HG03095 (cell line): ENCODE results near the gene SLC16A8.

Experiments used
- ATAC-seq: cut with Tn5 transposase; IDR thresholded peaks from one replicate; pipeline ENCODE4 v1.9.1; 2021; ENCODE audit warnings: moderate library complexity; ENCODE audit not compliant: unreplicated experiment

Gene SLC16A8

GRCh38 chr22:38112381-38112780, 28.4 kb upstream of the SLC16A8 start:
- ATAC-seq = no peak

- no peak for ATAC-seq
These were observed 28.0 kb upstream of the SLC16A8 start for GRCh38 chr22:38111925-38112355.

- no peak for ATAC-seq
These were observed 27.2 kb upstream of the SLC16A8 start for GRCh38 chr22:38110863-38111852.

- ATAC-seq = no peak
These were observed 26.3 kb upstream of the SLC16A8 start, which contains the start of gene BAIAP2L2 for GRCh38 chr22:38110008-38110862. Gene BAIAP2L2 (minus strand): TSS chr22:38110684. CDS start chr22:38110525, 159 bp downstream.

- ATAC-seq = no peak
These were observed 25.5 kb upstream of the SLC16A8 start for GRCh38 chr22:38109371-38110001.

GRCh38 chr22:38108561-38109319, 24.8 kb upstream of the SLC16A8 start:
- ATAC-seq = no peak

- no peak for ATAC-seq
These were observed 23.9 kb upstream of the SLC16A8 start for GRCh38 chr22:38107692-38108515.

- ATAC-seq = no peak
These were observed 23.0 kb upstream of the SLC16A8 start for GRCh38 chr22:38106814-38107578.

- no peak for ATAC-seq
These were observed 20.1 kb upstream of the SLC16A8 start for GRCh38 chr22:38104084-38104483.

- ATAC-seq = no peak
These were observed 19.7 kb upstream of the SLC16A8 start for GRCh38 chr22:38103641-38104040.

- ATAC-seq = no peak
These were observed 14.6 kb upstream of the SLC16A8 start for GRCh38 chr22:38098410-38099249.

GRCh38 chr22:38097557-38098409, 13.8 kb upstream of the SLC16A8 start:
- no peak for ATAC-seq

GRCh38 chr22:38097058-38097457, 13.1 kb upstream of the SLC16A8 start:
- no peak for ATAC-seq

GRCh38 chr22:38089474-38089851, 5.5 kb upstream of the SLC16A8 start:
- no peak for ATAC-seq

GRCh38 chr22:38088629-38089473, 4.9 kb upstream of the SLC16A8 start:
- ATAC-seq = no peak

- ATAC-seq = no peak
These were observed 3.9 kb upstream of the SLC16A8 start for GRCh38 chr22:38087855-38088254.
